ENCODE data around the gene RNF224.
A peak's percentile ranks its signal among the peaks of the same experiment; 100 is the strongest.

The RNF224 gene

GRCh38 chr9:137182836-137183235, 44.5 kb upstream of the RNF224 start:
- TF ChIP-seq CTCF (conservative IDR thresholded peaks at IDR 0.05; ENCODE audit: control insufficient read depth, insufficient read depth, low read depth, low read length) = no peak
- DNase-seq (ENCODE audit: low read depth) = no peak

GRCh38 chr9:137183980-137184595, 43.2 kb upstream of the RNF224 start:
- H3K4me3 ChIP-seq (ENCODE audit: control insufficient read depth, low read depth, low read length) = no peak overlapping the region
- DNase-seq (ENCODE audit: low read depth) = no peak
- TF ChIP-seq CTCF (conservative IDR thresholded peaks at IDR 0.05; ENCODE audit: control insufficient read depth, insufficient read depth, low read depth, low read length) = no peak

More at GRCh38 chr9:137182836-137183235, 44.5 kb upstream of the RNF224 start:
- H3K4me3 ChIP-seq (ENCODE audit: control insufficient read depth, low read depth, low read length) = no peak overlapping the region

- no peak for TF ChIP-seq CTCF (conservative IDR thresholded peaks at IDR 0.05; ENCODE audit: control insufficient read depth, insufficient read depth, low read depth, low read length)
- no peak overlapping the region for H3K4me3 ChIP-seq (ENCODE audit: control insufficient read depth, low read depth, low read length)
- DNase-seq (ENCODE audit: low read depth) = no peak
Measured at GRCh38 chr9:137184881-137185660, 42.2 kb upstream of the RNF224 start.

GRCh38 chr9:137185921-137186320, 41.4 kb upstream of the RNF224 start:
- H3K4me3 ChIP-seq (ENCODE audit: control insufficient read depth, low read depth, low read length) = no peak overlapping the region
- DNase-seq (ENCODE audit: low read depth) = no peak
- no peak for TF ChIP-seq CTCF (conservative IDR thresholded peaks at IDR 0.05; ENCODE audit: control insufficient read depth, insufficient read depth, low read depth, low read length)

- H3K4me3 ChIP-seq (ENCODE audit: control insufficient read depth, low read depth, low read length) = no peak overlapping the region
- DNase-seq (ENCODE audit: low read depth) = no peak
- no peak for TF ChIP-seq CTCF (conservative IDR thresholded peaks at IDR 0.05; ENCODE audit: control insufficient read depth, insufficient read depth, low read depth, low read length)
Measured at GRCh38 chr9:137186385-137186784, 40.9 kb upstream of the RNF224 start.

GRCh38 chr9:137187386-137187785, 39.9 kb upstream of the RNF224 start:
- DNase-seq (ENCODE audit: low read depth) = no peak
- peak overlapping the region; percentile 93 for H3K4me3 ChIP-seq (ENCODE audit: control insufficient read depth, low read depth, low read length)
- TF ChIP-seq CTCF (conservative IDR thresholded peaks at IDR 0.05; ENCODE audit: control insufficient read depth, insufficient read depth, low read depth, low read length) = no peak

Measured in fibroblast of mammary gland (primary cell).